Measurements from ENCODE around the gene SLC4A8.

Gene SLC4A8

DNA sequence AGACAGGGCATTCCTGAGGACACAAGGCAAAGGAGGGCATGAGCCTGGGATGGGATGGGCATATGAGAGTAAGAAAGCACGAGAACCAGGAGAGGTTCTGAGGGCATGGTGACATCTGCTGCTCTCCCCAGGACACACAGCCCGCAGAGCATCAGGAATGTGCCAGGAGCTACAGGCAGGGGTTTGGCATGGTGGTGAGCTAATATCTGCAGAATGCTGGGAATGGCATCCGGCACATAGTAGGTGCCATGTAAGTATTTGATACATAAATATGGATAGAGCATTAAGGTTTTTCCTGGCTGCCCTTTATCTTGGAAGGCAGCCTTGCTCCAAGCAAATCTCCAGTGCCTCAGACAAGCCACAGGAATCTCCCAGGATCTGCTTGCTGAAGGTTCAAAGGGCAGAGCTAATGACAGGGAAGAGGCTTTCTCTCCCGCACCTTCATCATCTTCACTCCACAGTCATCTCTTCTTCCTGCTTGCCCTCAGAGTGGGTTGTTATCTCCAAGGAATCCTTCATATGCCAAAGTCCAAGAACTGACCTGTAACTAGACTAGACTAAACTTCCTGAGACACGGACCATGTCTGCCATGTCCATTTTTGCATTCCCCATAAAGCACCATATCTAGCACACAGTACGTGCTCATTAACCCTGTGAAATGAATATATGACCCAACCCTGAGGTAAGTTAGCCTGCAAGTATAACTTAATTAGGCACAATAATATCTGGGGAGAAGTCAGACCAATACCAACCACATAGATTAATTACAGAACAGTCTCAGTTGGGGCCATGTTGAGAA lies 104.4 kb downstream of the SLC4A8 start:
- DNase-seq: no peak

DNA sequence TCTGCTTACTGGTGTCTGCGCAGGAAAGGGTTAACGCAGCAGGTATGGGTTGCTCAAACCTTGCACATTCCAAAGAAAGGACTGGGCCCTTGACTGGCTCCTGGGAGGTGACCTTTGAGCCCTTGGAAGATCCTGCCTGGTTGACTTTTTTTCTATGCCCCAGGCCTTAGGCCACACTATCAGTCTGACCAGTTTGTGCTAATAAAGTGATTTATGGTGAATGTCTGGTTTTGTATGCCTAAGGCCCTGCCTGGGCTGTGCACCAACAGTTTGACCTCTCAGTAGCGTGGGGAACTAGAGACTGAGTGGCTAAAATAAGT lies 105.0 kb downstream of the SLC4A8 start:
- no peak for DNase-seq

DNA sequence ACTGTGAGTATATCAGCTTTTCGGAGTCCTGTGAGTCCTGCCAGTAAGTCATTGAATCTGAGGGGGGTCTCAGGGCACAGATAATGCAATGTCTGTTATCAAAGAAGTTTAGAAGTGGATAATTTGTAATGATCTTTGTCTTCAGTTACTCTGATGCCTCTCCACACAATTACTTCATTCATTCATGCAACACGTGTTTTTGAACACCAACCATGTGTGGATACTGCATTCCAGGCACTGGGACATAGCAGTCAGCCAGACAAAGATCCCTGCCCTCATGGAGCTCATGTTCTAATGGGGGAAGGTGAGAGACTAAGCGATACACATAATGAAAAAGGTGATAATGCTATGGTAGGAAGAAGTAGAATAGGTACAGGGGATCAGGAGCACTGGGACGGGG lies 105.6 kb downstream of the SLC4A8 start:
- DNase-seq: no peak

DNA sequence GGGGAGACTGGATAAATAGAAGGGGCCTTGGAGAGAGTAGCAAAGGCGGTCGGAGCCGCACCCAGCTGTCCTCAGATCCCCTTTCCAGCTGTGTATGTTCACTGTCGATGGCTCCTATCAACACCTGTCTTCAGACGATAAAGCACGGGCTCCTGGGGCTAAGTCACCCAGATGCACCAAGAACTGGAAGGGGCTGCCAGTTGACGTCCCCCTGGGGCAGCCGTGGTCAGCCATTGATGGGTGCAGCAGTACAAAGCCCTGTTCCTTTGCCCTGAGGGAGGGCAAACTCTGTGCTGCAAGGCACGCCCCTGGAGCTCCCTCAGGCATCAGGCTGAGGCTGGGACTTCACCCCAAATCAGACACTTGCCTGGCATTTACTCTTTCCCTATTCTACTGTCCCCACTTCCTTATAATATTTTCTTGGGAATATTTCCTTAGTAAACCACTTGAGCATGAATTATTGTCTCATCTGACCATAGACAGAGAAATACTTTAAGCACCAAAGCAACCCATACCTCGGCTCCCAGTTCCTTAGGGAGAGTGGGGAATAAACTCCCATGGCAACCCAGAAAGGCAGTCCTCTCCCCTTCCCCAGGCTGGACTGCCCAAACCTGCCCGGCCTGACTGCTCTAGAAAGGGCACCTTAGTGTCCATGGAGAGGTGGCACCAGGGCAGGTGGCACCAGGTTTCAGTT lies 106.8 kb downstream of the SLC4A8 start:
- DNase-seq: no peak

DNA sequence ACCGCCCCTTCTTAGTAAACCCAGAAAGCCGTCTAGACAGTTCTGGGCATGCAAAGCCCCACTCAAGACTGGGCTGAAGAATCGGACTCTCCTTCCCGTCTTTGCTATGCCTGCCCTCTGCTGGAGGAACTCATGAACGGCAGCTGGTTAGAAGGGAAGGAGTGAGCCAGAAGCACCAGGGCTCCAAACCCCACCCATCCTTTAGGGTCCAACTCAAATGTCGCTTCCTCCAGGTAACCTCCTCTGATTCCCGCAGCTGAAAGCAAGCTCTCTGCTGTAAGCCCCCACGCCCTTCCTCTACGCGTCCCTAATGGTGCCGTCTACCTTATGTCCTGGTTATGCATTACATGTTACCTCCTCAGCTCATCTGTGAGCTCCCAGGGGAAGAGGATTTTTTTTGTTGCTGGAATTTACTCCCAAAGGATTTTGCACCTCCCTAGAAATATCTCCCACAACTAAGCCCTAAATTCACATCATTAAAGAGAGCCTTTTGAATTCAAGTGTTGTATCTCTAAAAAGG lies 107.4 kb downstream of the SLC4A8 start:
- peak; percentile 35 for DNase-seq

DNA sequence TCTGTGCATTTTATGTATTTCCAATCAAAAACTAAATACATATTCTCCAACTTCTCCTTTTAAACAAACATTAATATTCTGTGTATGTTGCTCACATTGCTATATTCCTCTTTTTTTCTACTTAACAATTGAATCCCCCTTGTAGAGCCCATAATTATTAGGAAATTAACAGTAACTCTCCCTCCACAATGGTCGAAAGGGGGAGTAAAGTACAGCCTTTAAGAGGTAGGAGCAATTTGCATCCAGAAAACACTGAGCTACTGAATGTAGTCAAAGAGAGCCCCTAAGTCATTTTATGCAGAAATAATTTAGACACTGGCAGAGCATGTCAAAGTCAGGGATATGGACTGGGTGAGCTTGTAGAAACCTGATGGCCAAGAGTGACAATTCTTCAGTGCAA lies 109.2 kb downstream of the SLC4A8 start:
- DNase-seq: no peak

DNA sequence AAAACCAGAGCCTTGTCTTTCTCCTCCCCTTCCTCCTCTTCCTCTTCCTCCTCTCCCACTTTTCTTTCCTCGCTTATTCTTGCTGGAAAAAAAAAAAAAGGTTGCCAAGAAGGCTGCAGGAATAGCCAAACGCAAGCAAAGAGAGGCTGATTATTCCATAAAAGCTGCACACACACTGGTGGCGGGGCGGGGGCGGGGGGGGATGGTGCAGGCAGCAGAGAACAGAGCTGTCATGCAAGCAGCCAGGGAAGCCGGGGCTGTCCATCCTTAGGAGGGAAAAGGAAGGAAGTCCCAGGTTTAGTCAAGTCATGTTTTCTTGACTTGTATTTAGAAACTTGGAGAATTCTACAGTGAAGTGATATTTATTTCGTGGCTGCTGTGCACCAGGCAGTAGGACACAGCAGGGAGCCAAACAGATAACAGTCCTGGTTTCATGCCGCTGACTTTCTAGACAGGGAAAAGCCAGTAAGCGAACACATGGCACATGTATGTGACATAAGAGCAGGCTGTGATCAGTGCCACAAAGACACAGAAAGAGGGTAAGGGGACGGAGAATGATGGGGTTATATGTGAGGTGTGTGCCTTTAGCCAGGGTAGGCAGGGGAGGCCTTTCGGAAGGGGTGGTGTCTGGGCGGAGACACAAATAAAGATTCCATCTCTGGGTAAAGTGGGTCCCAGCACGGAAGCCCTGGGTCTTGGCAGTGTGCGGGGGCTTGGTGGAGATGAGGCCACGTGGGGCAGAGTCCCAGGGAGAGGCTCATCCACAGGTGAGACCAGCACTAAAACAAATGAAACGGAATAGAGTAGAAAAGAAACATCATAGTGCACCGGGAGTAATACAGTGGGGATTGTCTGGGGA lies 109.8 kb downstream of the SLC4A8 start:
- no peak for DNase-seq

DNA sequence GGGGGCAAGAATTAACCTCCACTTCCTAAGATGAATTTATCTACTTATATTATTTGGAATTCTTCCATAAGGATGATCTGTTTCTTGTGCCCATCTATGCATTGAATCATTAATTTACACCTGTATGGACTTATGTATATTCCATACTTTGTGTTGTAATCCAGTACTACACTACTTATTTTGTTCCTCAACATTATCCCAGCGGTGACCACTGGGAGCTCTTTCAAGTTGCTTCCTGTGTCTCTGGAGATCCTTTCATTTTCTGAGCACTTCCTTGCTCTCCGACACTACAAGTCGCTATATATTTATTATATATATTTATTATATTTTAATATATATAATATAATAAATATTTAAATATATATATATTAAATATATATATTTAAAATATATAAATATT lies 111.5 kb downstream of the SLC4A8 start:
- no peak for DNase-seq

DNA sequence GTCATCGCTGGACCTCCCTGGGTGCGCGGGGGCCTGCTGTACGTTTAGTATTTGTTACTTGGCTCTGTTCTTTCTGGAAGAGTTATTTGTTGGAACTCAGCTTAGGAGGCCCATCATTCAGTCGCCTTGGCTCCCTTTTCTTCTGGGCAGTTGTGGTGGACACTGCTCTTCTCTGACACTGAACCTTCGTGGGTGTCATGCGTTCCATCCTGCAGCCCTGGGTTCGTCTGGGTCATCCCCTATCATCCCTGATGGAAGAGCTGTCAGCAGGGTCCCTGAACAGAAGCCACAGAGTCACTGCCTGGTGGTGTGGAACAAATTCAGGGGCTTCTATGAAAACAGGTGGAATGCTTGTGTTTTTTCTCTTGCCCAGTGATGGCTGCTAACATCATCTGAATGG lies 113.5 kb downstream of the SLC4A8 start:
- DNase-seq: no peak

DNA sequence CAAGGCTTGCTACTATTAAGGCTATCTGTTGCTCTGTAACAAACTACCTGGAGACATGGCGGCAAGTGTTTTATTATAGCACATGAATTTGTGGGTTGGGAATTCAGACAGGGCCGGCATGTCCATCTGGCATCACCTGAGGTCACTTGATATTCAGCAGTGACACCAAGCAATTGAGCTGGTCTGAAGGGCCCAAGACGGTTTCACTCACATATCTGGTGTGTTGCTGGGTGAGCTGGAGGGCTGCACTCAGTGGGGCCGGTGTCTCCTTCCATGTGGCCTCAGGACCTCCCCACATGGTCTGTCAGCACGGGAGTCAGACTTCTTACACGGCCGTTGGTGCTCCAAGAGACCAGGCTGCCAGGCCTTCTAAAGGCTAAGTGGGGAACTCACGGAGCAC lies 114.0 kb downstream of the SLC4A8 start:
- no peak for DNase-seq

DNA sequence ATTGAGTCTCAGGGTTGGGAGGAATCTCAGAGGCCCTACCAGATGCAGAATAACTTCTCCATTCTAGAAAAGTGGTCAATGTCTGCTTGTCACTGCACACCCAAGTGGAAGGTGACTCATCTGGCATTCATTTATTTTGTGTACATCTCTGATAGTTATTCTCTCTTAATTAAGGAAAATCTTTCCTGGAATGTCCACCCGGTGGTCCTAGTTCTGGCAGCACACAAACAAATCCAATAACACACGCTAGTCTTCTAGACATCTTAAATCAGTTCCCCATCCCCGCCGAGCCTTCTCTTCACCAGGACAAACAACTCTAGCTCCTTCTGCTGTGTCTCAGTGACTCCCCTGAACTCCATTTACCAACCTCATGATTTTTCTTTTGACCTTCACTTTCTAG lies 116.4 kb downstream of the SLC4A8 start:
- no peak for DNase-seq

DNA sequence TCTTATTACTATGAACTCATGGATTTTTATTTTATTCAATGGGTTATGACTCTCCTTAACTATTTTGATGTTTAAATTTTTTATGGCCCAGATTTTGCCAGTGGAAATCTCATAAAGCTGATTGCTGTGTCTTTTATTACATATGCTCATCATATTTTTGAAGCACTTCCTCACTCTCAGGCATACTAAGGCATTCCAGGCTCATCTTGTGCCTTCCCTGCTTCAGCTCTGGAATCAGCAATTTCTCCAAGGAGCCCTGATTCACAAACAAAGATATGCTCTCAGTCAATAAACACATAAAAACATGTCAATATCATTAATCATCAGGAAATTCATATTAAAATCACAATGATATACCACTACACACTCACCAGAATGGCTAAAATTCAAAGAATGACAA lies 121.5 kb downstream of the SLC4A8 start:
- DNase-seq: no peak

DNA sequence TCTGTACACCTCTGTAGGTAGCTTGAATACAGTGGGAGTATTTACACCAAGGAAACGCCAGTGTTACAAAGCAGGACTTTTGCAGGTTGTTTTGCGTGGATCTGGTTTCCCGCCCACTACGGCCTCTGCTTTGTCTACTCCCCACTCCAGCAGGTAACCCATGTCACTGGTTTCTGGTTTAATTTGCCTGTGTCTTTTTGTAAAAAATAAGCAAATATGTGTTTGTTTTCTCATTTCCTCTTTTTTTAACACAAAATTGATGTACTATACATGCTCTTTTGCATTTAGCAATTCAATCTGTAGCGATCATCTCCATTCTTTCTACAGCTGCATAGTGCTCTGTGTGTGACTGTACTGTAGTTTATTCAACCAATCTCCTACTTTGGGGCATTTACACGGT lies 123.0 kb downstream of the SLC4A8 start:
- DNase-seq: no peak

DNA sequence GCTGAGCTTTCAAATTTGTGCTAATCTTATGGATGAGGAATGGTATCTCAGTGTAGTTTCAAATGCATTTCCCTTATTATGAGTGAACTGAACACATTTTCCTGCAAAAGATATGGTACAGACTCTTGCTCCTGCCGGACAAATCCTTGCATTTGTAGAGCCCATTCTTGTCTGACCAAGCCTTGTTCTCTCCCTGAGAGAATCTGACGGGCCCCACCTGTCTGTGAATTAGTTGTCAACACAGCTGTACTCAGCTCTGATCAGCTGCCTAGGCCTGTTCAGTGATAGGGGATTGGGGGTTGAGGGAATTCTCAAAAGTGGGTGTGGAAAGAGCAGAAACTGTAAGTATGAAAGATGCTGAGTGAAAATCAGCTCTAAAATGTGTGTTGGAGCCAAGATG lies 123.6 kb downstream of the SLC4A8 start:
- DNase-seq: no peak

DNA sequence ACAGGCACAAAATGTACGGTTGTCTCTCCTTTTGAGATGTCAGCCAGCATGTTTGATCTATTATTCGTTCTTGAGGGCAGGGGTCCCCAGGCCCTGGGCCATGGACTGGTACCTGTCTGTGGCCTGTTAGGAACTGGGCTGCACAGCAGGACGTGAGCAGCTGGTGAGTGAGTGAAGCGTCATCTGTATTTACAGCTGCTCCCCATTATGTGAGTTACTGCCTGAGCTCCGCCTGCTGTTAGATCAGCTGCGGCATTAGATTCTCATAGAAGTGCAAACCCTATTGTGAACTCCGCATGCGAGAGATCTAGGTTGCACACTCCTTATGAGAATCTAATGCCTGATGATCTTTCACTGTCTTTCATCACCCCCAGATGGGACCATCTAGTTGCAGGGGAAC lies 125.0 kb downstream of the SLC4A8 start:
- no peak for DNase-seq

All from NK-92 treated with Interleukin-12 subunit alpha and Interleukin-12 subunit beta, amount 100 ng/mL, for 24 hours (cell line).